Endodermal cell (in vitro differentiated cells): ENCODE data around the gene TTC19. TPM values are rescaled to one million over a fixed set of nuclear protein-coding genes. Genes with fewer than 3 reads are reported as not detected.

Experiments
- DNase-seq: peaks from one replicate; pipeline ENCODE4 v3.0.0-alpha.2; 2017
- H3K27ac ChIP-seq: 2 replicates; pipeline ENCODE4 v1.5.1; 2013; ENCODE audit warnings: mild to moderate bottlenecking, low read depth, low read length, moderate library complexity
- H3K27me3 ChIP-seq: 2 replicates; pipeline ENCODE4 v1.6.1; 2013; ENCODE audit warnings: mild to moderate bottlenecking, low read length, moderate library complexity; ENCODE audit not compliant: insufficient read depth, control insufficient read depth, poor library complexity, severe bottlenecking
- H3K36me3 ChIP-seq: 2 replicates; pipeline ENCODE4 v1.7.0; 2013; ENCODE audit warnings: mild to moderate bottlenecking, low read length, moderate library complexity; ENCODE audit not compliant: control insufficient read depth, insufficient read depth
- H3K4me1 ChIP-seq: one replicate; pipeline ENCODE4 v1.7.0; 2013; ENCODE audit warnings: low read length; ENCODE audit not compliant: control insufficient read depth, insufficient read depth
- H3K4me3 ChIP-seq: 2 replicates; pipeline ENCODE4 v1.5.1; 2013; ENCODE audit warnings: mild to moderate bottlenecking, low read length, moderate library complexity
- H3K9ac ChIP-seq: 2 replicates; pipeline ENCODE4 v1.6.1; 2013; ENCODE audit warnings: mild to moderate bottlenecking, low read length, moderate library complexity; ENCODE audit not compliant: poor library complexity, severe bottlenecking; ENCODE audit errors: extremely low read depth
- H3K9me3 ChIP-seq: 2 replicates; pipeline ENCODE4 v1.6.1; 2013; ENCODE audit warnings: mild to moderate bottlenecking, low read length, moderate library complexity; ENCODE audit not compliant: control insufficient read depth
- H3K27ac Mint-ChIP-seq: 2 replicates; pipeline ENCODE4 v1.8.0; 2020; ENCODE audit warnings: mixed read lengths
- H3K27me3 Mint-ChIP-seq: 2 replicates; pipeline ENCODE4 v1.8.0; 2021; ENCODE audit warnings: mild to moderate bottlenecking, mixed read lengths; ENCODE audit not compliant: insufficient read depth
- H3K36me3 Mint-ChIP-seq: 2 replicates; pipeline ENCODE4 v1.8.0; 2020; ENCODE audit warnings: low read depth, mixed read lengths
- H3K4me1 Mint-ChIP-seq: 2 replicates; pipeline ENCODE4 v1.8.0; 2020; ENCODE audit warnings: mixed read lengths
- H3K4me3 Mint-ChIP-seq: 2 replicates; pipeline ENCODE4 v1.8.0; 2020; ENCODE audit warnings: mild to moderate bottlenecking, moderate library complexity, mixed read lengths
- H3K9me3 Mint-ChIP-seq: 2 replicates; pipeline ENCODE4 v1.8.0; 2020; ENCODE audit warnings: mild to moderate bottlenecking, mixed read lengths
- CTCF ChIP-seq: fragments of 200-600 bp; sonication (generic); conservative IDR thresholded peaks from 2 replicates; pipeline ENCODE4 v1.5.0; 2021; ENCODE audit warnings: antibody characterized with exemption, mild to moderate bottlenecking
- WGBS, 2 experiments: methylation state at CpG; one replicate each; pipeline versions ENCODE4 v1.1.5 to v1.1.7; 2013; ENCODE audit warnings: missing lambda C conversion rate in 2 of 2, mixed read lengths in 1 of 2; ENCODE audit not compliant: insufficient coverage in 1 of 2, insufficient read length in 1 of 2; 5-methylcytosine and 5-hydroxymethylcytosine counted together
- total RNA-seq, 2 donors: library from RNA; stranded (reverse); fragmentation: NEBNext Ultra II Directional in 1 of 2; extraction: Animal tissue kit (Norgen Biotek cat#: 25700) in 1 of 2; gene quantifications; 2 replicates in 1 of 2; 3 replicates in 1 of 2; pipeline ENCODE4 v1.2.1, GENCODE V29; 2021

TTC19 gene
- total RNA-seq, 2 donors from 2014 or later, result 48.2 to 53.2 TPM

- H3K4me1 Mint-ChIP-seq, result peaks cover 34% of the 10 kb centered on the region
These were observed 32.8 kb upstream of the TTC19 start for GRCh38 chr17:15966879-15967248.

DNA sequence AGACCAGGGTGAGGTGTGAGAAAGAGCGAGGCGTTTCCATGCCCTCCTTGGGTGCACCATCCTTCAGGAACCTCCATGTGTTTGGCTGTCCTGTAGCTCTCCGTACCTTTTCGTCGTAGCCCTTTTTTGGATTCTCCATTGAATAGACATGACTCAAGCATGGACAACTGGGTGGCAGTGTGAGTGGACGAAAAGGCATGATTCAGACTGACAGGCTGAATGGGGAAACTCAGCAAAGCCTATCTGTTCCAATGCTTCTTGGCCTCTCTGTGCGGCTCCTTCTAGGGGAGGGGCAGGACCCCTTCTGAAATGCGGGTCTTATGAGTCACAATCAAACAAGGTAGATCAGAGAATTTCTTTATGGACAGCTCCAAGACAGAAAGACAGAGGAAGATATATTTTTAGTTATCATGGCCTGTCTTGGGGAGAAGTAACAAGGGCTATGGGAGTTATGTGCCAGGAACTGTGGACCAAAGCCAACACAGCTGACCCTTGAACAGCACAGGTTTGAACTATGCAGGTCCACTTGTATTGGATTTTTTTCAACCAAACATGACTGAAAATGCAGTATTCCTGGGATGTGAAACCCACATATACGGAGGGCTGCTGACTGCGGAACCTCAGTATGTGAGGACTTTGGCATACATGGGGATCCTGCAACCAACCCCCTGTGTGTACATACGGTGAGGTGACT, 31.8 kb upstream of the TTC19 start:
- Histone ChIP-seq H3K27ac (peak overlapping the region; percentile 96), H3K4me1 (peaks cover 15% of the 10 kb centered on the region), H3K36me3 (no peaks in the 10 kb centered on the region), H3K9me3 (no peaks in the 10 kb centered on the region), H3K9ac (no peak overlapping the region), H3K4me3 (no peak overlapping the region), H3K27me3 (no peaks in the 10 kb centered on the region)
- no peak for TF ChIP-seq CTCF
- WGBS, 2 experiments, result 90% methylated on average over 8 to 11 of the region's 11 CpGs
- Mint-ChIP-seq H3K4me3 (no peak overlapping the region), H3K27ac (no peak overlapping the region), H3K27me3 (no peaks in the 10 kb centered on the region), H3K9me3 (no peaks in the 10 kb centered on the region), H3K36me3 (no peaks in the 10 kb centered on the region), H3K4me1 (peaks cover 36% of the 10 kb centered on the region)
- DNase-seq, result no peak

More at GRCh38 chr17:15966879-15967248, 32.8 kb upstream of the TTC19 start:
- Histone ChIP-seq H3K27me3 (no peaks in the 10 kb centered on the region), H3K27ac (peak overlapping the region; percentile 96), H3K9ac (peak overlapping the region; percentile 16), H3K9me3 (no peaks in the 10 kb centered on the region), H3K4me1 (peaks cover 15% of the 10 kb centered on the region), H3K36me3 (no peaks in the 10 kb centered on the region), H3K4me3 (peak overlapping the region; percentile 64)
- H3K4me3 Mint-ChIP-seq, result peak overlapping the region; percentile 36
- H3K9me3 Mint-ChIP-seq, result no peaks in the 10 kb centered on the region
- no peaks in the 10 kb centered on the region for H3K36me3 Mint-ChIP-seq
- 32 to 100% methylated on average over 1 to 11 of the region's 11 CpGs for WGBS, 2 experiments
- no peaks in the 10 kb centered on the region for H3K27me3 Mint-ChIP-seq
- DNase-seq, result peak; percentile 90
- H3K27ac Mint-ChIP-seq, result peak overlapping the region; percentile 93
- TF ChIP-seq CTCF, result no peak

DNA sequence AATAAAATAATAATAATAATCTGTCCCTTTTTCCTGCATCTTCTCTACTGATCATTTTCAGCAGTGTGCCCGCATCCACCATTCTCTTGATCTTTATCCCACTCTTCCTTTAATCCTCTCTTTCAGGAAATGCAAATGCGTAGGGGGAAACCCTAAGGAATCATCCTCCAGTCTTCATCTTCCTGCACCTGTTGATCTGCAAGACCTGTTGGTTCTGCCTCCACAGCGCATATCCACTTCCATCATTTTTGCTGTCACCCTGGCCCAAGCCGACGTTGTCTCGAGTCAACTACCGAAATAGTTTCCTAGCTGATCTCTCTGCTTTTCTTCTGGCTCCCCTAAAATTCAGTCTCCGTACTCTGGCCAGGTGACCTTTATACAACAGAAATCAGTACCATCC, 30.2 kb upstream of the TTC19 start:
- Histone ChIP-seq H3K9ac (no peak overlapping the region), H3K36me3 (no peaks in the 10 kb centered on the region), H3K4me1 (peaks cover 15% of the 10 kb centered on the region), H3K27ac (no peak overlapping the region), H3K4me3 (no peak overlapping the region), H3K9me3 (no peaks in the 10 kb centered on the region), H3K27me3 (no peaks in the 10 kb centered on the region)
- H3K27me3 Mint-ChIP-seq, result no peaks in the 10 kb centered on the region
- no peak for DNase-seq
- H3K4me1 Mint-ChIP-seq, result peaks cover 36% of the 10 kb centered on the region
- no peaks in the 10 kb centered on the region for H3K9me3 Mint-ChIP-seq
- TF ChIP-seq CTCF, result no peak
- peaks cover 2% of the 10 kb centered on the region for H3K36me3 Mint-ChIP-seq
- no peak overlapping the region for H3K27ac Mint-ChIP-seq
- WGBS, 2 experiments, result 91 to 94% methylated on average over 8 of the region's 8 CpGs
- H3K4me3 Mint-ChIP-seq, result no peak overlapping the region
